SK-N-SH (cell line): ENCODE results near the gene TKT. TPM values are rescaled to one million over a fixed set of nuclear protein-coding genes. Genes with fewer than 3 reads are reported as not detected.

ENCODE experiments used
- CTCF ChIA-PET: fragments of 300-600, 350-600 bp; formaldehyde crosslinking; extraction: SDS; loops from one replicate; lab custom pipeline; 2021; lab: Yijun Ruan, JAX
- POLR2A ChIA-PET: fragments of 350-600 bp; sonication (Branson Sonifier 250); formaldehyde crosslinking; extraction: SDS; loops from one replicate; lab custom pipeline; 2020; ENCODE audit warnings: antibody characterized with exemption, inconsistent platforms; lab: Yijun Ruan, JAX
- DNase-seq: peaks from one replicate; pipeline ENCODE4 v3.0.0; 2012
- H2AFZ ChIP-seq: fragments of 200-600 bp; sonication (generic); 2 replicates; pipeline ENCODE4 v1.8.1; 2016; ENCODE audit warnings: antibody characterized with exemption, mild to moderate bottlenecking, low read depth
- H3F3A ChIP-seq: fragments of 200-600 bp; sonication (generic); replicated peaks from 2 replicates; pipeline ENCODE3; 2016; ENCODE audit warnings: antibody characterized with exemption, mild to moderate bottlenecking; ENCODE audit not compliant: insufficient read depth
- H3K27ac ChIP-seq, 2 experiments: fragments of 200-500 bp in 1 of 2; fragments of 200-600 bp in 1 of 2; sonication (Bioruptor generic) in 1 of 2; sonication (generic), shearing (Covaris generic) in 1 of 2; 2 replicates each; pipeline versions ENCODE4 v1.5.1 to v1.6.1; 2014 to 2016; ENCODE audit warnings: low read depth in 2 of 2, inconsistent platforms in 1 of 2, low read length in 1 of 2, mild to moderate bottlenecking in 1 of 2, mixed read lengths in 1 of 2
- H3K27me3 ChIP-seq: fragments of 200-600 bp; sonication (generic), shearing (Covaris generic); 2 replicates; pipeline ENCODE4 v1.6.1; 2016; ENCODE audit warnings: mixed run types; ENCODE audit not compliant: insufficient read depth
- H3K36me3 ChIP-seq, 2 experiments: fragments of 200-500 bp in 1 of 2; fragments of 200-600 bp in 1 of 2; sonication (Bioruptor generic) in 1 of 2; sonication (generic) in 1 of 2; replicated peaks in 1 of 2; 2 replicates each; pipeline versions ENCODE3 to v1.5.1; 2014 to 2016; ENCODE audit warnings: low read length in 1 of 2, mild to moderate bottlenecking in 1 of 2; ENCODE audit not compliant: insufficient read depth in 2 of 2, control insufficient read depth in 1 of 2
- H3K4me1 ChIP-seq, 2 experiments: fragments of 200-500 bp in 1 of 2; fragments of 200-600 bp in 1 of 2; sonication (Bioruptor generic) in 1 of 2; sonication (generic), shearing (Covaris generic) in 1 of 2; 2 replicates each; pipeline versions ENCODE4 v1.5.1 to v1.6.1; 2014 to 2016; ENCODE audit warnings: low read depth in 1 of 2, low read length in 1 of 2, mixed run types in 1 of 2; ENCODE audit not compliant: insufficient read depth in 2 of 2, control insufficient read depth in 1 of 2
- H3K4me2 ChIP-seq: fragments of 200-600 bp; sonication (generic), shearing (Covaris generic); 2 replicates; pipeline ENCODE4 v1.6.1; 2017; ENCODE audit warnings: mixed run types
- H3K4me3 ChIP-seq, 2 experiments: fragments of 200-500 bp in 1 of 2; fragments of 200-600 bp in 1 of 2; sonication (Bioruptor generic) in 1 of 2; sonication (generic), shearing (Covaris generic) in 1 of 2; 2 replicates each; pipeline versions ENCODE4 v1.5.1 to v1.8.1; 2014 to 2016; ENCODE audit warnings: low read depth in 2 of 2, inconsistent platforms in 1 of 2, low read length in 1 of 2, mild to moderate bottlenecking in 1 of 2, mixed read lengths in 1 of 2, moderate library complexity in 1 of 2
- H3K79me2 ChIP-seq: fragments of 200-600 bp; sonication (generic); 2 replicates; pipeline ENCODE4 v1.8.1; 2017; ENCODE audit warnings: mild to moderate bottlenecking; ENCODE audit not compliant: insufficient read depth
- H3K9ac ChIP-seq: fragments of 200-600 bp; sonication (generic); 2 replicates; pipeline ENCODE4 v1.6.1; 2017; ENCODE audit warnings: mixed run types
- H3K9me2 ChIP-seq: fragments of 200-600 bp; sonication (generic); 2 replicates; pipeline ENCODE4 v1.6.1; 2017; ENCODE audit warnings: mixed run types
- H3K9me3 ChIP-seq: fragments of 200-600 bp; sonication (generic); 2 replicates; pipeline ENCODE4 v1.6.1; 2017; ENCODE audit warnings: mixed run types, mild to moderate bottlenecking, moderate library complexity
- H4K20me1 ChIP-seq: fragments of 200-600 bp; sonication (generic); 2 replicates; pipeline ENCODE4 v1.6.1; 2017; ENCODE audit warnings: mild to moderate bottlenecking, mixed run types; ENCODE audit not compliant: insufficient read depth
- CHD2 ChIP-seq: fragments of 150-350 bp; IDR thresholded peaks from 2 replicates; pipeline ENCODE4 v1.6.1; 2018; ENCODE audit warnings: low read length; ENCODE audit not compliant: partially characterized antibody
- EP300 ChIP-seq, 2 experiments: IDR thresholded peaks; 2 replicates each; pipeline versions ENCODE4 v1.4.0 to v1.6.1; 2012; ENCODE audit warnings: borderline replicate concordance in 1 of 2, low read depth in 1 of 2, low read length in 1 of 2
- GABPA ChIP-seq: IDR thresholded peaks from 2 replicates; pipeline ENCODE4 v1.4.0; 2012; ENCODE audit warnings: low read depth, mild to moderate bottlenecking
- IRF3 ChIP-seq: fragments of 150-350 bp; IDR thresholded peaks from 2 replicates; pipeline ENCODE4 v1.6.1; 2016; ENCODE audit warnings: mild to moderate bottlenecking, low read depth, low read length
- JUND ChIP-seq: IDR thresholded peaks from 2 replicates; pipeline ENCODE4 v1.4.0; 2012
- NRF1 ChIP-seq: IDR thresholded peaks from 2 replicates; pipeline ENCODE4 v1.6.1; 2012; ENCODE audit warnings: low read depth, mild to moderate bottlenecking, low read length
- POLR2AphosphoS5 ChIP-seq: IDR thresholded peaks from 2 replicates; pipeline ENCODE4 v1.6.1; 2012; ENCODE audit warnings: low read depth, low read length
- RAD21 ChIP-seq: IDR thresholded peaks from 2 replicates; pipeline ENCODE4 v1.6.1; 2012; ENCODE audit warnings: mild to moderate bottlenecking, low read length
- SMC3 ChIP-seq: IDR thresholded peaks from 2 replicates; pipeline ENCODE4 v1.6.1; 2012; ENCODE audit warnings: low read depth, low read length, improper control_type of control experiment
- TEAD4 ChIP-seq: IDR thresholded peaks from 2 replicates; pipeline ENCODE4 v1.4.0; 2012; ENCODE audit warnings: mild to moderate bottlenecking, borderline replicate concordance; ENCODE audit not compliant: insufficient read depth
- WGBS: methylation state at CpG from one replicate; pipeline ENCODE4 v1.1.6; 2017; ENCODE audit warnings: low lambda C conversion rate; 5-methylcytosine and 5-hydroxymethylcytosine counted together
- polyA plus RNA-seq, 3 experiments: library from polyadenylated mRNA; depleted of rRNA; stranded (reverse); fragments of >200 nt; gene quantifications; 2 replicates each; pipeline ENCODE4 v1.2.3, GENCODE V29; 2012
- TF ChIP-seq, protein P1 (sequence below): IDR thresholded peaks from 2 replicates; pipeline ENCODE4 v1.4.0; 2012; ENCODE audit warnings: low read depth

Gene TKT
- polyA plus RNA-seq, 1 of the 3 experiments (the other 2 are of a cell fraction), result 144 TPM

GRCh38 chr3:53250453-53250852 lies 5.4 kb downstream of the TKT start:
- H3K36me3 ChIP-seq, result peaks cover 0 to 19% of the 10 kb centered on the region in 2 experiments
- H3K9ac ChIP-seq, result no peak overlapping the region
- H4K20me1 ChIP-seq, result peaks cover 99% of the 10 kb centered on the region
- H3K4me2 ChIP-seq, result no peak overlapping the region
- 87% methylated on average over 3 of the region's 3 CpGs for WGBS
- H3K4me1 ChIP-seq, result peaks cover 11 to 19% of the 10 kb centered on the region in 2 experiments; a peak in 2 of 4 replicates
- no peak for TF ChIP-seq TEAD4
- no peak overlapping the region for H3K4me3 ChIP-seq
- no peak overlapping the region for H3K27ac ChIP-seq
- CTCF ChIA-PET, result no interaction called here
- POLR2A ChIA-PET, result no interaction called here
- no peaks in the 10 kb centered on the region for H3K27me3 ChIP-seq
- no peaks in the 10 kb centered on the region for H3K9me3 ChIP-seq
- no peaks in the 10 kb centered on the region for H3F3A ChIP-seq
- H3K9me2 ChIP-seq, result no peaks in the 10 kb centered on the region
- H3K79me2 ChIP-seq, result peaks cover 100% of the 10 kb centered on the region
- no peak overlapping the region for H2AFZ ChIP-seq
- no peak for DNase-seq

GRCh38 chr3:53248161-53248560 lies 7.7 kb downstream of the TKT start:
- H3K27ac ChIP-seq, result no peak overlapping the region; a peak in 1 of 4 replicates
- no peak overlapping the region for H3K4me2 ChIP-seq
- H2AFZ ChIP-seq, result no peak overlapping the region
- CTCF ChIA-PET, result no interaction called here
- 85% methylated on average over 5 of the region's 6 CpGs for WGBS
- peaks cover 11 to 25% of the 10 kb centered on the region in 2 experiments; a peak in 2 of 4 replicates for H3K4me1 ChIP-seq
- H4K20me1 ChIP-seq, result peaks cover 100% of the 10 kb centered on the region
- H3K4me3 ChIP-seq, result no peak overlapping the region
- H3K36me3 ChIP-seq, result peaks cover 0 to 26% of the 10 kb centered on the region in 2 experiments
- no peaks in the 10 kb centered on the region for H3K9me3 ChIP-seq
- POLR2A ChIA-PET, result no interaction called here
- no peaks in the 10 kb centered on the region for H3F3A ChIP-seq
- peaks cover 100% of the 10 kb centered on the region for H3K79me2 ChIP-seq
- TF ChIP-seq SMC3 (no peak), JUND (no peak), EP300 (IDR thresholded peaks at IDR 0.05; ENCODE audit: borderline replicate concordance in 1 of 2, low read depth in 1 of 2, low read length in 1 of 2) (no peak), IRF3 (no peak), NRF1 (no peak), POLR2AphosphoS5 (no peak), CHD2 (no peak)
- TF ChIP-seq, all 33 proteins: peak for 0
- Histone ChIP-seq H3K27me3 (no peaks in the 10 kb centered on the region), H3K9ac (no peak overlapping the region), H3K9me2 (no peaks in the 10 kb centered on the region)
- DNase-seq, result no peak

GRCh38 chr3:53247619-53248018 lies 8.2 kb downstream of the TKT start:
- DNase-seq, result no peak
- Histone ChIP-seq H3K9ac (no peak overlapping the region), H3K27ac (no peak overlapping the region), H4K20me1 (peaks cover 100% of the 10 kb centered on the region), H3K79me2 (peaks cover 100% of the 10 kb centered on the region), H3K4me1 (peaks cover 11 to 26% of the 10 kb centered on the region in 2 experiments; a peak in 2 of 4 replicates), H3F3A (peaks cover 4% of the 10 kb centered on the region), H3K4me3 (no peak overlapping the region), H2AFZ (no peak overlapping the region), H3K27me3 (no peaks in the 10 kb centered on the region), H3K9me2 (no peaks in the 10 kb centered on the region), H3K4me2 (no peak overlapping the region), H3K9me3 (no peaks in the 10 kb centered on the region), H3K36me3 (peaks cover 0 to 26% of the 10 kb centered on the region in 2 experiments)
- ChIA-PET CTCF (no interaction called here), POLR2A (no interaction called here)
- TF ChIP-seq, protein P1, sequence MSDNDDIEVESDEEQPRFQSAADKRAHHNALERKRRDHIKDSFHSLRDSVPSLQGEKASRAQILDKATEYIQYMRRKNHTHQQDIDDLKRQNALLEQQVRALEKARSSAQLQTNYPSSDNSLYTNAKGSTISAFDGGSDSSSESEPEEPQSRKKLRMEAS, result no peak
- TF ChIP-seq RAD21 (no peak), GABPA (no peak)
- 91% methylated on average over 2 of the region's 2 CpGs for WGBS
